GM21576 (cell line): ENCODE measurements around the gene CRADD.
"Not testable (repeated sequence)": the region's sequence is repeated elsewhere in the genome, so short reads cannot be mapped to it uniquely, and the experiment has no call there.

Experiments
- ATAC-seq: cut with Tn5 transposase; IDR thresholded peaks from one replicate; pipeline ENCODE4 v1.9.1; 2021; ENCODE audit warnings: mild to moderate bottlenecking, moderate library complexity; ENCODE audit not compliant: unreplicated experiment

CRADD gene

GRCh38 chr12:93862424-93862823, 185.2 kb downstream of the CRADD start:
- no peak for ATAC-seq

- no peak for ATAC-seq
Measured at GRCh38 chr12:93865751-93866150, 188.6 kb downstream of the CRADD start.

GRCh38 chr12:93868771-93869170, 191.6 kb downstream of the CRADD start:
- no peak for ATAC-seq

DNA sequence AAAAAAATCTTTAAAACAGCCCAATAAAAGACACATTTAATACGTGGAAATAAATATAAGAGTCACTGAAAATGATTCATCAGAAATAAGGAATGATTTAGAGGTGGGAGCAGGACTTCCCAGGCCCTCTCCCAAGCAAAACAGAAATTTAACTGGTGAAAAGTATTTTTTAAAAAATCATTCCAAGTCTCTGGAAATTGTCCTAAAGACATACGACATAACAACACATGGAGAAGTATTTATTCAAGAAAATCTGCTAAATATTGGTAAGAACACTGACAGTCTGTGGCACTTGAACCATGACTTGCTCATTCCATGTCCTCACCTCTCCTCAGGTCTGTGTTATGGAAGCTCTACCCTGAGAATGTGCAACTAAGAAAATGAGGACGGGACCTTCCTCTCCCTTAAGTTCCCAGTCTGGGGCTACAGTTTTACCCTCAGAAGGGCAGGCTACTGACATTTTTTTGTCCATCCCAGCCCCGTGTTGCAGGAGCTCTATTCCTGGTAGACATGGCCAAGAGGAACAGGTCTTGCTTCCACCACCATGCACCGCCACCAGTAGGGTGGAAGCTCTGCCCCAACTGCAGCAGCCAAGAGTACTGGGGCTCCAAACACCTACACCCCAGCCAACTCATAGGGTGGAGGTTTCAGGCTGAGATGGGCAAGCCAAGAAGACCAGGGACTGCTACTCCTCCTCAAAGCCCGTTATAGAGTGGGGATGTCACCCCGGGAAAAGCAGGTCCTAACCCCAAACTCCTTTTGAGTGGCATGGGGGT, 193.0 kb downstream of the CRADD start:
- no peak for ATAC-seq

- ATAC-seq = not testable (repeated sequence)
Measured at GRCh38 chr12:93871566-93871965, 194.4 kb downstream of the CRADD start.

- ATAC-seq = no peak
Measured at GRCh38 chr12:93873561-93873960, 196.4 kb downstream of the CRADD start.

DNA sequence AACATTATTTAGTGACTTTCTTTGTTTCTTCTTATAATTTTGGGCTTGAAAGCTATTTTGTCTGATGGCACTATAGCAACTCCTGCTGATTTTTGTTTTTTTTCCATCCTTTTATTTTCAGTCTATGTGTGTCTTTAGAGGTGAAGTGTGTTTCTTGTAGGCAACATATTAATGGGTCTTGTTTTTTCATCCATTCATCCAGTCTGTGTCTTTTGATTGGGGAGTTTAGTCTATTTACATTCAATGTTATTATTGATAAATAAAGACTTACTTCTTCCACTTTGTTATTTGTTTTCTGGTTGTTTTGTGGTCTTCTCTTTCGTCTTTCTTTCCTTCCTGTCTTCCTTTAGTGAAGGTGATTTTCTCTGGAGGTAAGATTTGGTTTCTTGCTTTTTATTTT, 198.0 kb downstream of the CRADD start:
- no peak for ATAC-seq

- no peak for ATAC-seq
Measured at GRCh38 chr12:93876360-93876759, 199.2 kb downstream of the CRADD start.

GRCh38 chr12:93877446-93877845, 200.3 kb downstream of the CRADD start:
- ATAC-seq = no peak

DNA sequence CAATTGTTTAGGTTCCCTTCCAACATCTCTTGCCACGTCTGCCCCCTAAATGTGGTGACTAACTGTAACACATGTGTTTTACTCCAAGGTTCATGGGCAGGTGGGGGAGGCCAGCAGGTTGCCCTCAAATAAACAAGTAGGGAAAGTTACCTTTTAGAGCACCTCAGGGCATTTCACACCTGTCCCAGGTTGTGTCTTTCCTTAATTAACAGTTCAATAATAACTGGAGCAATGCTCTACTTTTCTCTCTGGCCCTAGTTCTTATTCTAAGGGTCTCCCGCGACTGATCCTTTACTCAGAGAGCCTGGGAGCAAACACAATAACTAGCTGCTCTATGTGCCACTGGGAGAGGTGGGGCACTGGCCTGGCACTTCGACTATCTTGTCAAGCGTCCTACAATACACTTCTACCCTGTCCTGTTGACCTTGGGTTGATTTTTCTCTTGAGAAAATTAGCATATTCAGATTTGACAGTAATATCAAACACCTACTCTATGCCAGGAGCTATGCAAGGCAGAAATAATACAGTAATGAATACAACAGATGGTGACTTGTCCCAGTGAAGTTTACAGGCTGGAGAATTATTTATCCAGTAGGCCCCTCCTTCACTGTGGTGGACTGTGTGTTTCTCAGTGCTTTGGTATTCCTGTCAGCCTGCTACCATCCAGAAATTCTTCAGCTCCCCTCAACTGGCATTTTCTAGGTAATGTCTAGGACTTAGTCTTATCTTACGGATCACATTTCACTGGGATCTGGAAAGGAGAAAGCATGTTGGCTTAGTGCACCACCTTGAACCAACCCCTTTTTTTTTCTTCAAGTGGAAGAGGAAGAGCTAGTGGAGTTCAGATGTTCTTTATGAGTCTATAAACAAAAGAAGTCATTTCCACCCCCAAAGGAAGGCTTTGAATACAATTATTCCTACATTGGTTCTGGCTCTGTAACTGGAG, 202.6 kb downstream of the CRADD start:
- ATAC-seq = no peak

DNA sequence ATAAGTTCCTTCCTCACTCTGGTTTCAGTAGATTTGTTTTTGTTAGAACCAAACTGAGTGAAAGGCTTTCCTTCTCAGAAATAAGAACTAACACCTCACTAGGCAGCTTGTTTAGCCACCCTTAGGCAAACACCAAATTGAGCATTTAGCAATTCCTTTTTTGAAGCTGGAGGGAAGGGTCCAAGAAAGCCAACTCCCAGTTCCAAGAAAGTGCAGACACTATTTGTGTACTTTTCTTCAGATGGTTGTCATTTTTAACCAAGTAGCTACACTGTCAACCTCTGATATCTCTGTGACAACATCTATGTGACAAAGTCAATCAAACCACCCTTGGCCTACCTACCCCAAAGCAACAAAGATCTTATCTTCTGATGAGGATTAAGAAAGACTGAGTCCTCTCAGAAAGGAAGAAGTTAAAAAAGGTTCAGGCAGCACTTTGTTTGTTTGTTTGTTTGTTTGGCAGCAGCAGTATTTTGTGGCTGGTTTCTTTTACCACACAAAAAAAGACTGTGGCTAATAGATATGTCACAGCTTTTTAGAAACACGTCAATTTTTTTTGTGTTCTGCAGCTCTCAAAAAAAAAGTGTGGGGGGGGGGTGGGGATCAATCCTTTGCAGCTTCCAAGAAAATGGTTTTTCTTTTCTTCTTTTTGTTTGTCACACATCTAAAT, 203.8 kb downstream of the CRADD start:
- ATAC-seq = no peak

DNA sequence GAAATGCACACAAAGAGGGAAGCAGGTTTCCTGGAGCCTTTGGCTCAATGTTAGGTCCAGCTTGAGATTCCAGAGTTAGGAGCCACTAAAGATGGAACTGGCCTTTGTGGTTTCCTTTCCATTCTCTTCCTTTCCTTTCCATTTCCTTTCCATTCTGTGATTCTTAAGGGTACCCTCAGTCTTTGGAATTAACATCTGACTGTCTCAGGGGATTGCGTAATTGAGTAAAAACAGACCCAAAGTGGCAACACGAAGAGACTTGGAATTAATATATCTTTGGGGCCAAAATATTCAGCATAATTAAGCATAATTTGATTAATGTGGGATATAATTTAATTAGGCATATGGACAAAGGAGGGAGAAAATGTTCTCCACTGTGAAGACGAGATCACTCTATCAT, 205.6 kb downstream of the CRADD start:
- no peak for ATAC-seq

- ATAC-seq = no peak
Measured at GRCh38 chr12:93883436-93884154, 206.4 kb downstream of the CRADD start.

GRCh38 chr12:93884794-93885460, 207.8 kb downstream of the CRADD start:
- no peak for ATAC-seq

- ATAC-seq = not testable (repeated sequence)
Measured at GRCh38 chr12:93885973-93886532, 208.9 kb downstream of the CRADD start.

- ATAC-seq = no peak
Measured at GRCh38 chr12:93886533-93887511, 209.6 kb downstream of the CRADD start.

- no peak for ATAC-seq
Measured at GRCh38 chr12:93888964-93889363, 211.8 kb downstream of the CRADD start.

DNA sequence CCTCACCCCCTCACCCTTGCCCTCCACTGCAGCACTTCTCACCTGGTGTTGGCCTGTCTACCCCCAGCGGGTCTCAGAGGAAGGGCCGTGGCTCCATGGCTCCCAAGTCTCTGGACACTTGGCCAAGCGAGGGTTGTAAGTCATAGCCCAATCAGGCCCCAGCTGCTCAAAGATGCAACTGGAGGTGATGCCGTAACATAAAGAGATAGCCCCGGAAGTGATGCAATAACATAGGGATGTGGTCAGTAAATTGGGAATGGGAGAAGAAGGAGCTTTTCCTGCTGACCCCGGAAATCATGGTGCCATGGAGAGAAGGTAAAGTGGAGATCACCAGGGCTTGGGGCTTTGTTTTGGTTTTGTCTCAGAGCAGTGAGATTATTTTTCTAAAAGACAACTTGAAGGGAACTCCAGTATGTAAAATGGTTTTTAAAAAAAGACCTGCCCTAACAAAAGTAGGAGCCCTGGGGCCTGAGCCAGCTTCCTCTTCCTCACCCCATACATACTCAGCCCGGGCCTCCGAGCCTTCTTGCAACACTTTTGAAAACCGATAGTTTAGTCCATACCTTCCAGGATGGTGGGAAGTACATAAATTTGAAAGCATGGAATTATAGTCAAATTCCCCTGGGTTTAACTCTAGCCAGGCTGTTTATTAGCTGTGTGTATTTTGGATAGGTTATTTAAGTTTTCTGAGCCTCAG, 212.5 kb downstream of the CRADD start:
- no peak for ATAC-seq
